ENCODE results near the gene PER2.

GRCh38 chr2:238203973-238204683 lies 84.3 kb downstream of the PER2 start:
- TF ChIP-seq, protein P1, sequence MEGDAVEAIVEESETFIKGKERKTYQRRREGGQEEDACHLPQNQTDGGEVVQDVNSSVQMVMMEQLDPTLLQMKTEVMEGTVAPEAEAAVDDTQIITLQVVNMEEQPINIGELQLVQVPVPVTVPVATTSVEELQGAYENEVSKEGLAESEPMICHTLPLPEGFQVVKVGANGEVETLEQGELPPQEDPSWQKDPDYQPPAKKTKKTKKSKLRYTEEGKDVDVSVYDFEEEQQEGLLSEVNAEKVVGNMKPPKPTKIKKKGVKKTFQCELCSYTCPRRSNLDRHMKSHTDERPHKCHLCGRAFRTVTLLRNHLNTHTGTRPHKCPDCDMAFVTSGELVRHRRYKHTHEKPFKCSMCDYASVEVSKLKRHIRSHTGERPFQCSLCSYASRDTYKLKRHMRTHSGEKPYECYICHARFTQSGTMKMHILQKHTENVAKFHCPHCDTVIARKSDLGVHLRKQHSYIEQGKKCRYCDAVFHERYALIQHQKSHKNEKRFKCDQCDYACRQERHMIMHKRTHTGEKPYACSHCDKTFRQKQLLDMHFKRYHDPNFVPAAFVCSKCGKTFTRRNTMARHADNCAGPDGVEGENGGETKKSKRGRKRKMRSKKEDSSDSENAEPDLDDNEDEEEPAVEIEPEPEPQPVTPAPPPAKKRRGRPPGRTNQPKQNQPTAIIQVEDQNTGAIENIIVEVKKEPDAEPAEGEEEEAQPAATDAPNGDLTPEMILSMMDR (conservative IDR thresholded peaks at IDR 0.05 in 1 of 2, IDR thresholded peaks at IDR 0.05 in 1 of 2; ENCODE audit: extremely low read depth in 1 of 2, insufficient read depth in 1 of 2, low read depth in 1 of 2, low read length in 2 of 2) = no peak
- no peak for TF ChIP-seq EZH2 (IDR thresholded peaks at IDR 0.05; ENCODE audit: borderline replicate concordance, low read length)
